ENCODE data around the gene TRIM29. TPM values are rescaled to one million over a fixed set of nuclear protein-coding genes. Genes with fewer than 3 reads are reported as not detected.

Gene TRIM29
- total RNA-seq, 1 donor from 2014 or later: 56.7 TPM

DNA sequence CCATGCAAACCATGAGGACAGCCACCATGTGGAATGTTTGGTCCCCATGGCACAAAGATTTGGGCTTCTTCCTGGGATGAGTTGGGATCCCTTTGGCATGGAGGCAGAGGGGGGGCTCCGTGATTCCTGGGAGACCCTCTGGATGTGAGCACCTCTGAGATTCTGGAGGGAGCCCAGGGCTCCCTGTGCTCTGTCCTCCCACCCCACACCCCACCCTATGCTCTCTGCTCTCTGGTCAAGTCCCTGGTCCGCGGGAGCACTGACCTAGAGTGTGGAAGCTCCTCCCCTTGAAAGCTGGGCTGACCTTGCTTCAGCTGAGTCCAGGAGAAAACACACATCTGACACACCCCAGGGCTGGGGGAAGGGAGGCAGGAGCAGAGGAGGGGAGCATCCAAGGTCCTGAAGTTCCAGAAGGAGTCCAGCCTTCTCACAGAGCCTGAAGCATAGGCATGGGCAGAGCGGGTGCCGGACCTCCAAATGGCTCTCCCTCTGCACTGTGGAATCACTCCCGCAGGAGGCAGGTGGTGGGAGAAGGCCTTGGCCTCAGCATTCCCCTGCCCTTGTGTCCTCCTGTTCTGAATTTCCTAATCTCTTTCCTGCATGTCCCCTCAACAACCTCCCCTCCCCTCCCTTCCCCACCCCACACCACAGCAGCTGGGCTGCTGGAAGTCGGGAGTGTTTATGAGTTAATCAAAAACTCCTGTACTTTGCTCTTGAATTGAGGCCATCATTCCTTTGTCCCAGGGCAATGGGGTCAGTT is 47.2 kb upstream of the TRIM29 start:
- H3K4me1 Mint-ChIP-seq (ENCODE audit: unreplicated experiment): peaks cover 71% of the 10 kb centered on the region

DNA sequence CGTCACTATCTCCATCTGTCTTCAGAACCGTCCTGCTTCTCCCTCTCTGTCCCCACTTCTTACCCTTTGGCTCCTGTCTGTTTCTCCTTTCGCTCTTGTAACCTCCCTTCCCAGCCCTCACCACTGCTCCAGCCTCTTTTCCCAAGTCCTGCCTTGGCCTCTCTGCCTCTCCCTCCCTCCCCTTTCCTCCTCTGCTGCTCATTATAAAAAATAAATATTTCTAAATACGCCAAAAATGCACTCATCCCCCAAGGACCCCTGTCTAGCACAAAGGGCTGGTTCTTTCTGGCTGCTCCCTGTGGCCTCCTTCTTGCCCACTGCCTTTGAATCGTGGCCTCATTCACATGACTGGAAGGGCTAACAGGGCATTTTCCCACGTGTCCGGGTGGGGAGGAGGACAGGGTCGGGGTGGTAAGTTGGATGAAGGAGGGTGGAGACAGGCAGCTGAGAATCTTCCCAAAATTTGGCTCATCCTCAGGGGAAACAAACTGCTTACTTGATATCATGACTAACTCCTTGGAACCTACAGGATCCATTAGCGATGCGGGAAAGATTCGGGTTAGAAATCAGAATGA is 46.5 kb upstream of the TRIM29 start:
- TF ChIP-seq, protein P1, sequence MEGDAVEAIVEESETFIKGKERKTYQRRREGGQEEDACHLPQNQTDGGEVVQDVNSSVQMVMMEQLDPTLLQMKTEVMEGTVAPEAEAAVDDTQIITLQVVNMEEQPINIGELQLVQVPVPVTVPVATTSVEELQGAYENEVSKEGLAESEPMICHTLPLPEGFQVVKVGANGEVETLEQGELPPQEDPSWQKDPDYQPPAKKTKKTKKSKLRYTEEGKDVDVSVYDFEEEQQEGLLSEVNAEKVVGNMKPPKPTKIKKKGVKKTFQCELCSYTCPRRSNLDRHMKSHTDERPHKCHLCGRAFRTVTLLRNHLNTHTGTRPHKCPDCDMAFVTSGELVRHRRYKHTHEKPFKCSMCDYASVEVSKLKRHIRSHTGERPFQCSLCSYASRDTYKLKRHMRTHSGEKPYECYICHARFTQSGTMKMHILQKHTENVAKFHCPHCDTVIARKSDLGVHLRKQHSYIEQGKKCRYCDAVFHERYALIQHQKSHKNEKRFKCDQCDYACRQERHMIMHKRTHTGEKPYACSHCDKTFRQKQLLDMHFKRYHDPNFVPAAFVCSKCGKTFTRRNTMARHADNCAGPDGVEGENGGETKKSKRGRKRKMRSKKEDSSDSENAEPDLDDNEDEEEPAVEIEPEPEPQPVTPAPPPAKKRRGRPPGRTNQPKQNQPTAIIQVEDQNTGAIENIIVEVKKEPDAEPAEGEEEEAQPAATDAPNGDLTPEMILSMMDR (conservative IDR thresholded peaks at IDR 0.05): no peak
- Mint-ChIP-seq H3K27me3 (peaks cover 10% of the 10 kb centered on the region), H3K27ac (no peak overlapping the region), H3K9me3 (no peaks in the 10 kb centered on the region), H3K4me1 (ENCODE audit: unreplicated experiment) (peaks cover 78% of the 10 kb centered on the region), H3K36me3 (no peaks in the 10 kb centered on the region), H3K4me3 (no peak overlapping the region)
- DNase-seq (ENCODE audit: extremely low spot score, unreplicated experiment): peak; percentile 51

More for the DNA sequence above, 47.2 kb upstream of the TRIM29 start:
- DNase-seq (ENCODE audit: extremely low spot score, unreplicated experiment): peak; percentile 65
- Mint-ChIP-seq H3K27ac (peak overlapping the region; percentile 61), H3K9me3 (no peaks in the 10 kb centered on the region), H3K4me3 (peak overlapping the region; percentile 40), H3K36me3 (no peaks in the 10 kb centered on the region), H3K27me3 (peaks cover 10% of the 10 kb centered on the region)
- TF ChIP-seq, protein P1 (conservative IDR thresholded peaks at IDR 0.05): no peak

GRCh38 chr11:120183701-120184141 is 45.8 kb upstream of the TRIM29 start:
- H3K36me3 Mint-ChIP-seq: no peaks in the 10 kb centered on the region
- DNase-seq (ENCODE audit: extremely low spot score, unreplicated experiment): no peak
- H3K27me3 Mint-ChIP-seq: peaks cover 11% of the 10 kb centered on the region
- H3K9me3 Mint-ChIP-seq: no peaks in the 10 kb centered on the region
- no peak overlapping the region for H3K4me3 Mint-ChIP-seq
- no peak overlapping the region for H3K27ac Mint-ChIP-seq
- H3K4me1 Mint-ChIP-seq (ENCODE audit: unreplicated experiment): peaks cover 80% of the 10 kb centered on the region
- TF ChIP-seq, protein P1 (conservative IDR thresholded peaks at IDR 0.05): no peak

DNA sequence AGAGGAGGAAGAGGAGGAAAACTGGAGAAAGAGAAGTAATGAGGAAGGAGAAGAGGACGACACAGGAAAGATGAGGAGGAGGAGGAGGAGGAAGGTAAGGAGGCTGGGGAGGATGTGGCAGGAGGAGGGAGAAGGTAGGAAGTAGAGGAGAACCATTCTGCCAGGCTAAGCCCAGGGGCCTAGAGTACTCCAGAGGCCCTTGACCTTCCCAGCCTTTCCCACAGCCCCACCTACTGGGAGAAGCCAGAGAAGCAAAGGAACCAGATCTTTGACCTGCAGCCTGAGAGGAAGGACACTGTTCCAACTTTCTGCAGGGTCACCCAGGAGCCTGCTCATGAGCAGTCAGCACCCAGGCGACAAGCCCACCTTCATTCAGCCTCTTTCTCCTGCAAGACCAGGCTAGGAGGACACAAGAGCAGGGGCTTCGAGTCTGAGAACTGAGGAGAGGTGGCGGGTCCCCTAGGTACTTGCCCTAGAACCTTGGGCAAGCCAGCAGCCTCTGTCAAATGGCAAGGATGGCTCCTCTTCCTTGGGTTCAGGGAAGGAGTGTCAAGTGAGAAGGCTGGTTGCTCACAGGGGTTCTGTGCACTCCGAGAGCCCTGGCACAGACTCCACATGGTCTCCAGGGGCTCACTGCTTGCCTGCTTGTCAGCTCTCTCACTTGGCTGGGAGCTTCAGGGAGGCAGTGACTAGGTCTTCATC is 45.0 kb upstream of the TRIM29 start:
- no peaks in the 10 kb centered on the region for H3K9me3 Mint-ChIP-seq

DNA sequence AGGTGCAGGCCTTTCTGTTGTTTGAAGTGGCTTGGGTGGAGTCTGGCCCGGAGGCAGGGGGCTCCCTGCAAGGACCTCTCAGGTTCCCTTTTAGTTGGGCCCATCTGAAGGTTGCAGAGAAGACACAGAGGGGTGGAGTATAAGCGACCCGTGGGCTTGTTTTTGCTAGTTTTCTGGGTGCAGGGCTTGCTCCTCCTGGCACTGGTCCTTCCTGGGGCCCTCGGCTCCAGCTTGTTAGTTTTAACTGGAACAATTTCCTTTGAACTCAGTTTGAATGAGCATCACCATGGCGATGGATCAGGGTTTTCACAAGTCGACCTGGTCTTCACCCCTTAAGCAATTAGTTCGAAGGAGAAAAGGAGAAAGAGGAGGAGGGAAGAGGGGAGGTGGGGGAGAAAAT is 44.5 kb upstream of the TRIM29 start:
- peaks cover 67% of the 10 kb centered on the region for H3K4me1 Mint-ChIP-seq (ENCODE audit: unreplicated experiment)
- no peaks in the 10 kb centered on the region for H3K36me3 Mint-ChIP-seq
- DNase-seq (ENCODE audit: extremely low spot score, unreplicated experiment): peak; percentile 60
- peak overlapping the region; percentile 52 for H3K4me3 Mint-ChIP-seq
- peak overlapping the region; percentile 33 for H3K27ac Mint-ChIP-seq
- TF ChIP-seq, protein P1 (conservative IDR thresholded peaks at IDR 0.05): no peak
- H3K9me3 Mint-ChIP-seq: no peaks in the 10 kb centered on the region
- peaks cover 10% of the 10 kb centered on the region for H3K27me3 Mint-ChIP-seq

More for the DNA sequence above, 45.0 kb upstream of the TRIM29 start:
- peaks cover 9% of the 10 kb centered on the region for H3K27me3 Mint-ChIP-seq
- no peak overlapping the region for H3K27ac Mint-ChIP-seq
- peaks cover 73% of the 10 kb centered on the region for H3K4me1 Mint-ChIP-seq (ENCODE audit: unreplicated experiment)
- TF ChIP-seq, protein P1 (conservative IDR thresholded peaks at IDR 0.05): peak; percentile 50
- H3K36me3 Mint-ChIP-seq: no peaks in the 10 kb centered on the region
- DNase-seq (ENCODE audit: extremely low spot score, unreplicated experiment): peak; percentile 62
- H3K4me3 Mint-ChIP-seq: no peak overlapping the region

All from type B pancreatic cell (in vitro differentiated cells).